ENCODE data around the gene TTLL1. TPM values are rescaled to one million over a fixed set of nuclear protein-coding genes. Genes with fewer than 3 reads are reported as not detected.
"Not testable (repeated sequence)": the region's sequence is repeated elsewhere in the genome, so short reads cannot be mapped to it uniquely, and the experiment has no call there.

Gene TTLL1
- polyA plus RNA-seq, 10 donors = 8.6 to 11.2 (median 9.1) TPM

GRCh38 chr22:43077121-43077877 is 11.9 kb downstream of the TTLL1 start:
- DNase-seq = no peak

GRCh38 chr22:43066844-43067385 is 22.3 kb downstream of the TTLL1 start:
- peak in 1 of 3 donors; percentile 35 for DNase-seq

- no peak for DNase-seq
These were observed 23.1 kb downstream of the TTLL1 start for GRCh38 chr22:43066134-43066533.

DNA sequence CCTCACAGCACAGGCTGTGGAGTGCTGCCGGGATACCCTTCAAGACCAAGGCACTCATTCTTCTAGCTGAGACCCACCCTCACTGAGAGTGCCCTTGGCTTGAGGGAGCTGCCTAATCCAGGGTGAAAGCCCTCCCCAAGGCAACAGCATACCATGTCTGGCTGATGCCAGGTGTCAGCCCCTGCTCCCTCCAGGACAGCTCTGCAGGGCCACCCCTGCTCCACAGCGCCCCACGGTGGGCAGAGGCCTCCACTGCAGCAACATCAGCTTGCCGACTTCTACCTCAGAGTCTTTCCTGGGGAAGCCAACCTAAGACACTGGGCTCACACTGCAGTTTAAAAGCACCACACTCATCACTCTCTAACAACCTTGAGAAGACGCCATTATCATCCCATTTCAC is 29.0 kb downstream of the TTLL1 start:
- DNase-seq = peak in 1 of 3 donors; percentile 25

- no peak for DNase-seq
These were observed 31.6 kb downstream of the TTLL1 start for GRCh38 chr22:43057641-43058040.

- DNase-seq = no peak
These were observed 36.0 kb downstream of the TTLL1 start for GRCh38 chr22:43053176-43053575.

DNA sequence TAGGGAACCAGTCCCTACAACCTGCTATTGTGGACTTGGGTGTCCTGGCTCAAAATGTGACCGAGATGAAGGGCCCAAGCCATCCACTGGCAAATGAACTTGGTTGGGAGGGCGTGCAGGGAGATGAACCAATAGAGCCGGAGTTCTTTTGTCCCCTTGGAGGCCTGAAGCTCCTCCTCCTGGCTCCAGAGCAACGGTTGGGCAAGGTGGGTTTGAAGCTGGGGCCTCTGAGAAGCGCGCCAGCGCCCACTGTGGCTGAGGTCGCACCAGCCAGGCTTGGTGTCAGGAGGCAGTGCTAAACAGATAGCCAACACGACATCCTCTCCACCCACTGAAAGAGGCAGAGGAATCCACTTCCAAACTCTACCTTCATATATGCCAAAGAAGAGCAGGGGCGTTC is 38.2 kb downstream of the TTLL1 start:
- DNase-seq = no peak

GRCh38 chr22:43047605-43048004 is 41.6 kb downstream of the TTLL1 start:
- no peak for DNase-seq

- no peak for DNase-seq
These were observed 44.9 kb downstream of the TTLL1 start for GRCh38 chr22:43044290-43044712.

GRCh38 chr22:43042101-43042780 is 47.0 kb downstream of the TTLL1 start:
- peak in 1 of 3 donors; percentile 29 for DNase-seq

DNA sequence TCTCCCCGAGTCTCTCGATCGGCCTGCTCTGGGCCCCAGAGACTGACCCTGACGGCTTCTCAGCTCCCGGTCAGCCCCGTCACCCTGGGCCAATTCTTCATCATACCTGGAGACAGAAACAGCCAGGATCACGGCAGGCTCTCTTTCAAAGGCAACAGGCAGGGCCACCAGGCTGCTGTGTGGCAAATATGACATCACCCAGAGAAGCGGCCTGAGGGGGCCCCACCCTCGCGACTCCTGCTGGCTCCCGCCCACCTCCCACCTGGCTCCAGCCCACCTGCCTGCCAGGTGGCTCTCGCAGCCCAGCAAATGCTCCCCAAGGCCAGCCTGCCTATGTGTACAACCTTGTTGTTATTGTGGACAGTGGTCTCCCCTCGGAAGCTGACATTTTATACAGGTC is 49.4 kb downstream of the TTLL1 start:
- DNase-seq = no peak

DNA sequence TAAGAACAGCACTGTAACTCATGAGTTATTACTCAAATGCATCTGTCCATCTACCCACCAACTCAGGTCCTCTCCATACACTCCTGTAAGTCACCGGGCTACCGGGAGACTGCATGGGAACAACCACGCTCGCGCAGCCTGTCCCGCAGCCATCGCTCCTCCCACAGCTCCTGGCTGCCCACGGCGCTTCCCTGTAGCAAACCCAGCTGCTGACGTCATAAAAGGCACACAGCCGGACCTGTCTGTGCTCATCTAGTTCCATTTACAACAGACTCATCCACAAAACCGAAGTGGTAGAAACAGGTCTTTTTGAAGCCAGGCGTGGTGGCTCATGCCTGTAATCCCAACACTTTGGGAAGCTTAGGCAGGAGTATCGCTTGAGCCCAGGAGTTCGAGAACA is 50.9 kb downstream of the TTLL1 start:
- DNase-seq = no peak

- DNase-seq = peak in 2 of 3 donors; percentile 76 to 79
These were observed 52.8 kb downstream of the TTLL1 start for GRCh38 chr22:43036282-43036829.

DNA sequence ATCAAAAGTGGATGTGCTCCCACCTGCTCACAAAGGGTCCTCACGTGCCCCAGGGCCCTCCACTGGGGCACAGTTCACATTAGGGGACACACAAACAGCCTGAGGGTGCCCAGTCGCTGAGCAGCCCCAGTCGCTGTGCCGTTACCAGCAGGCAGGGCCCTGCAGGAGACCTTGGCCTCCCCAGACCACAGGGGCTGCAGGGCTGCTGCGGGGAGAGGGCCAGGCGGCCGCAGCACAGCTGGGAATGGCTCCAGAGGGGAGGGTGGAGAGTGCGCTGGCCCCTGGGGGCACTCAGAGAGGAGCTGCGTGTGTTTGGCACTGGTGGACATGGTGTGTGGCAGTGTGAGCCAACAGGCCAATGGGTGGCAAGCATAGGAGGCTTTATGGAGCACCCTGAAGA is 53.9 kb downstream of the TTLL1 start:
- peak in 1 of 3 donors; percentile 19 for DNase-seq

DNA sequence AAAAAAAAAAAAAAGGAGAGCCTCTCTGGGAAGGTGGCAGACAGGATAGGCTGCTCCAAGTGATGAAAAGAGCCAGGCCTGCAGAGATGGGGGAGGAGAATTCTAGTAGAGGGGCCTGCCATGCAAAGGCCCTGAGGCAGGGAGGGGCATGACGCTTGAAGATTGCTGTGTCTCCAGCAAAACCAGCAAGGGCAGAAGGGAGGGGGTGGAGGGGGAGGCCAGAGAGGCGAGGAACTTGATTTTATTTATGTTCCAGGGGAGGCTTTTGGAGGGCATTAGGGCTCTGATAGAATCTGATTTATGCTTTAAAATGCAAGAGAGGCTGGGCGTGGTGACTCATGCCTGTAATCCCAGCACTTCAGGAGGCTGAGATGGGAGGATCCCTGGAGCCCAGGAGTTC is 57.6 kb downstream of the TTLL1 start:
- DNase-seq = no peak

- DNase-seq = no peak
These were observed 70.6 kb downstream of the TTLL1 start for GRCh38 chr22:43018615-43019014.

DNA sequence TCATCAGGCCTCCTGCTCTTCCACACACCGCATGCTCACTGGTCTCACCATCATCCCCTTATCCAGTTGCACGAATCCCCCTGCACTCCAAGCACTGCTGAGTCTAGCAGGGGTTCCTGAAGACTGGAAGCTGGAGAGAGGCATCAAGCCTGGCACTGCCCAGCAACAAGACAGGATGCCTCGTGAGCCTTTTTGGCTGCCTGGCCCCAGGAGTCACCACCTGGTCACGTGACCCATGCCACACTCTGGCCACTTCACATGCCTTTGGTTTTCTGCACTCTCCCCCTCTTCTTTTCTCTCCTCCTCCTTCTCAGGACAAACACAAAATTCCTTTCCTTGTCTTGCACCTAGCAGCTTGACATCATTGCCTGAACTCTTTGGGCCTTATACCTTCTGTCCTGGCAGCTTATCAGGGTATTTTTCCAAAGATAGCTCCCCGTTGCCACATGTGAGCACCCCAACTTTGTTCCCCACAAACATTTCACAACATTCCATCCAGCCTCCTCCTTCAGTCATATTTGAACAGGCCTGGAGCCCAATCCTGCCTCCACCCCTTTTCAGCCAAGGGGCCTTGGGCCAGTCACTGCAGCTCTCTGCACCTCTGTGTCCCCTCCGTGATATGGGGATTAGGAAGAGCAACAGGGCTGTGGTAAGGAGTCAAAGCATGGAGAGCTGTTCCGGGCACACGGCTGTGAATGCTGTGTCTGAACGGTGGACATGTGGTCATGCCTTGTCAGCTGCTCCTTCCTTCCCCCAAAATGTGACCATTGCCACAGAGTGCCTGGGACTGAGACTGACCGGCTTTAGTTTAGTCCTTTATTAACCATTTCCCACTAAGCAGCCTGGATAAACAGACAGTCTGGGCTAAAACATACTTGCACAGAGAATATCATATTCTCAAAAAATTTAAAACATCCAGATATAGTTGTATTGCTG is 71.4 kb downstream of the TTLL1 start:
- no peak for DNase-seq

DNA sequence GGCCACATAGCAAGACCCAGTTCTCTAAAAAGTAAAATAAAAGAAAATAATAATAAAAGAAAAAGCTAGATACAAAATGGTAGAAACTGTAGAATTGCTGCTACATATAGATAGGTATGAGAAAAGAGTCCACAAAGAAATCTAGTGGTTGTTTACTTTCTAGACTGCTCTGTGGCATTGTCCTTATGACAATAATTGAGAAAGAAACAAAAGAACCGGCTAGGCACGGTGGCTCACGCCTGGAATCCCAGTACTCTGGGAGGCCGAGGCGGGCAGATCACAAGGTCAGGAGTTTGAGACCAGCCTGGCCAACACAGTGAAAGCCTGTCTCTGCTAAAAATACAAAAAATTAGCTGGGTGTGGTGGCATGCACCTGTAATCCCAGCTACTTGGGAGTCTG is 73.0 kb downstream of the TTLL1 start:
- not testable (repeated sequence) for DNase-seq

DNA sequence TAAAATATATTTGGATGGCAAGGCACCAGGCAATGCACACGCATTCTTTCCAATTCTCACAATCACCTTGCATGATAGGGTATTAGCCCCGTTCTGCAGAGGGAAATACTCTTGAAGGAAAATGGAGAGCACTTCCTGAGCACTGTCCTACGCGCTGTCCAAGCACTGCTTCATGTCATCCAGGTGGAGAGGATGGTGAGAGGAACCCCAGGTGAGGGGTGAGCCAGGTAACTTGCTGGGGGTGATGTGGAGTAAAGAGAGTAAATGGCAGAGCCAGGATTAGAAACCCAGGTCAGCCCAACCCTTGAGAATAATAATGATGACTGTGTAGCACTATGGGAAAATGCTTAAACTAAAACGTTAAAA is 73.5 kb downstream of the TTLL1 start:
- peak in 1 of 3 donors; percentile 33 for DNase-seq

- peak; percentile 97 to 99 (median 99) for DNase-seq
These were observed 74.1 kb downstream of the TTLL1 start, which contains the start of gene PACSIN2 for GRCh38 chr22:43014869-43015676. PACSIN2 (minus strand) TSS chr22:43015149; CDS start chr22:42912080, 103,069 bp downstream.
